Measurements from ENCODE around the gene SLC35F3. TPM values are rescaled to one million over a fixed set of nuclear protein-coding genes. Genes with fewer than 3 reads are reported as not detected.

Gene SLC35F3
- total RNA-seq, 2 donors from 2014 or later, result 0.12 to 0.14 TPM

- no peak for ATAC-seq
- no peak for DNase-seq
These were observed 55.5 kb downstream of the SLC35F3 start for GRCh38 chr1:233959971-233960370.

GRCh38 chr1:233960386-233960785, 55.9 kb downstream of the SLC35F3 start:
- no peak for DNase-seq
- intact Hi-C loops (cut with DNase I, micrococcal nuclease), result no loop called here
- ATAC-seq, result no peak

More at GRCh38 chr1:233959971-233960370, 55.5 kb downstream of the SLC35F3 start:
- intact Hi-C loops (cut with DNase I, micrococcal nuclease), result no loop called here

GRCh38 chr1:233962878-233963277, 58.4 kb downstream of the SLC35F3 start:
- no peak for DNase-seq
- intact Hi-C loops (cut with DNase I, micrococcal nuclease), result no loop called here
- no peak for ATAC-seq

GRCh38 chr1:233965856-233966255, 61.4 kb downstream of the SLC35F3 start:
- no peak for DNase-seq
- ATAC-seq, result no peak
- intact Hi-C loops (cut with DNase I, micrococcal nuclease), result no loop called here

- ATAC-seq, result no peak
- DNase-seq, result no peak
- intact Hi-C loops (cut with DNase I, micrococcal nuclease), result no loop called here
These were observed 67.3 kb downstream of the SLC35F3 start for GRCh38 chr1:233971753-233972152.

- intact Hi-C loops (cut with DNase I, micrococcal nuclease), result no loop called here
- ATAC-seq (no peak), DNase-seq (no peak)
These were observed 68.1 kb downstream of the SLC35F3 start for GRCh38 chr1:233972563-233972950.

- intact Hi-C loops (cut with DNase I, micrococcal nuclease), result no loop called here
- ATAC-seq (no peak), DNase-seq (no peak)
These were observed 68.6 kb downstream of the SLC35F3 start for GRCh38 chr1:233972951-233973635.

- DNase-seq (no peak), ATAC-seq (no peak)
- intact Hi-C loops (cut with DNase I, micrococcal nuclease), result no loop called here
These were observed 71.0 kb downstream of the SLC35F3 start for GRCh38 chr1:233975486-233975885.

GRCh38 chr1:233981042-233981675, 76.7 kb downstream of the SLC35F3 start:
- DNase-seq, result no peak
- no peak for ATAC-seq
- intact Hi-C loops (cut with DNase I, micrococcal nuclease), result no loop called here

- intact Hi-C loops (cut with DNase I, micrococcal nuclease), result no loop called here
- DNase-seq (no peak), ATAC-seq (no peak)
These were observed 78.5 kb downstream of the SLC35F3 start for GRCh38 chr1:233982827-233983518.

GRCh38 chr1:233983811-233984210, 79.3 kb downstream of the SLC35F3 start:
- intact Hi-C loops (cut with DNase I, micrococcal nuclease), result no loop called here

GRCh38 chr1:233988963-233989696, 84.7 kb downstream of the SLC35F3 start:
- intact Hi-C loops (cut with DNase I, micrococcal nuclease), result no loop called here
- no peak for DNase-seq
- no peak for ATAC-seq

More at GRCh38 chr1:233983811-233984210, 79.3 kb downstream of the SLC35F3 start:
- ATAC-seq (no peak), DNase-seq (no peak)

- DNase-seq (no peak), ATAC-seq (no peak)
- intact Hi-C loops (cut with DNase I, micrococcal nuclease), result no loop called here
These were observed 86.0 kb downstream of the SLC35F3 start for GRCh38 chr1:233990486-233990885.

- intact Hi-C loops (cut with DNase I, micrococcal nuclease), result no loop called here
- DNase-seq (no peak), ATAC-seq (no peak)
These were observed 89.2 kb downstream of the SLC35F3 start for GRCh38 chr1:233993651-233994050.

- DNase-seq (no peak), ATAC-seq (no peak)
- intact Hi-C loops (cut with DNase I, micrococcal nuclease), result no loop called here
These were observed 89.6 kb downstream of the SLC35F3 start for GRCh38 chr1:233994112-233994511.

GRCh38 chr1:233998456-233998855, 94.0 kb downstream of the SLC35F3 start:
- DNase-seq (no peak), ATAC-seq (no peak)
- intact Hi-C loops (cut with DNase I, micrococcal nuclease), result no loop called here

- DNase-seq (no peak), ATAC-seq (no peak)
- intact Hi-C loops (cut with DNase I, micrococcal nuclease), result no loop called here
These were observed 94.4 kb downstream of the SLC35F3 start for GRCh38 chr1:233998891-233999290.

- no peak for DNase-seq
- ATAC-seq, result no peak
- intact Hi-C loops (cut with DNase I, micrococcal nuclease), result no loop called here
These were observed 96.1 kb downstream of the SLC35F3 start for GRCh38 chr1:234000557-234001041.

GRCh38 chr1:234001817-234002216, 97.3 kb downstream of the SLC35F3 start:
- intact Hi-C loops (cut with DNase I, micrococcal nuclease), result no loop called here
- ATAC-seq (no peak), DNase-seq (no peak)

All from left colon (tissue), 2 donors.